ENCODE results near the gene KIDINS220. TPM values are rescaled to one million over a fixed set of nuclear protein-coding genes. Genes with fewer than 3 reads are reported as not detected.

KIDINS220 gene
- total RNA-seq, 1 donor from 2014 or later: 48.4 TPM

DNA sequence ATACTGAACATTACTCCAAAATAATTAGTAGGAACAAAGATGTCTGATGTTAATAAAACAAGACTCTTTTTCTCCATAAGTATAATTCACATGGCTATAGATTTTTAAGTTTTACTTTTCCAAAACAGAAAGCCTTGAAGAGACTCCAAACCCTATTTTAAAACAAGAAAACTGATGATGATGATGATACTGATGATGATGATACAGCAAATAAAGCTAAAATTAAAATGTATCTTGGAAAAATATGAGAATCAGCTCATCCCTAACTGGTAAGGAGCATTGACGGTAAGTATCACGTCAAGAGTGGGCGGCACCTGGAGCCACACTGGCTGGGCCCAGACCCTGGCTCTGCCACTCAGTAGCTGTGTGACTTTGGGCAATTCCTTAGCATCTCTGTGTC is 116.0 kb downstream of the KIDINS220 start:
- no peak for DNase-seq
- intact Hi-C loops (cut with DNase I): no loop called here
- ATAC-seq (ENCODE audit: poor library complexity): no peak

- DNase-seq (no peak), ATAC-seq (ENCODE audit: poor library complexity) (peak; percentile 75)
- intact Hi-C loops (cut with DNase I): no loop called here
Observed at GRCh38 chr2:8720741-8721140, 116.7 kb downstream of the KIDINS220 start.

GRCh38 chr2:8719528-8719927 is 117.9 kb downstream of the KIDINS220 start:
- DNase-seq (no peak), ATAC-seq (ENCODE audit: poor library complexity) (no peak)
- intact Hi-C loops (cut with DNase I): no loop called here

GRCh38 chr2:8714971-8715370 is 122.4 kb downstream of the KIDINS220 start:
- intact Hi-C loops (cut with DNase I): no loop called here
- DNase-seq: no peak
- ATAC-seq (ENCODE audit: poor library complexity): no peak

- DNase-seq: peak; percentile 67
- intact Hi-C loops (cut with DNase I): no loop called here
- ATAC-seq (ENCODE audit: poor library complexity): peak; percentile 57
Observed at GRCh38 chr2:8714283-8714682, 123.1 kb downstream of the KIDINS220 start.

GRCh38 chr2:8710951-8711350 is 126.5 kb downstream of the KIDINS220 start:
- ATAC-seq (ENCODE audit: poor library complexity) (no peak), DNase-seq (no peak)
- intact Hi-C loops (cut with DNase I): no loop called here

GRCh38 chr2:8709611-8710010 is 127.8 kb downstream of the KIDINS220 start:
- no peak for DNase-seq
- ATAC-seq (ENCODE audit: poor library complexity): no peak
- intact Hi-C loops (cut with DNase I): no loop called here

DNA sequence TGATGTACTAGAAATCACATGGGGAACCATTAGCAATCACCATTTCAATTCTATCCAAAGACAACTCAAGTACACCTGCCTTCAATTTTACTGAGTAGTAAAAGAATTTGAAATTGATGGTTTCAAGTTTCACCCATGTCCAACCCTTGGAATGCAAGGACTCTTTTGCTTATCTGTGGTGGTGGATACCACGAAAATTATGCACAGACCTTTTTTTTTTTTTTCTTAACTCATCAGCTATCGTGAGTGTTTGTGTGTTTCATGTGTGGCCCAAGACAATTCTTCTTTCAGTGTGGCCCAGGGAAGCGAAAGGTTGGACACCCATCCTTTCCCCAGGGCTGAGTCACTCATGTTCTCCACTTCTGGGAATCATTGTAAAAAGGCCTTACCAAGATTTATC is 132.5 kb downstream of the KIDINS220 start:
- DNase-seq: no peak
- ATAC-seq (ENCODE audit: poor library complexity): no peak
- intact Hi-C loops (cut with DNase I): no loop called here

DNA sequence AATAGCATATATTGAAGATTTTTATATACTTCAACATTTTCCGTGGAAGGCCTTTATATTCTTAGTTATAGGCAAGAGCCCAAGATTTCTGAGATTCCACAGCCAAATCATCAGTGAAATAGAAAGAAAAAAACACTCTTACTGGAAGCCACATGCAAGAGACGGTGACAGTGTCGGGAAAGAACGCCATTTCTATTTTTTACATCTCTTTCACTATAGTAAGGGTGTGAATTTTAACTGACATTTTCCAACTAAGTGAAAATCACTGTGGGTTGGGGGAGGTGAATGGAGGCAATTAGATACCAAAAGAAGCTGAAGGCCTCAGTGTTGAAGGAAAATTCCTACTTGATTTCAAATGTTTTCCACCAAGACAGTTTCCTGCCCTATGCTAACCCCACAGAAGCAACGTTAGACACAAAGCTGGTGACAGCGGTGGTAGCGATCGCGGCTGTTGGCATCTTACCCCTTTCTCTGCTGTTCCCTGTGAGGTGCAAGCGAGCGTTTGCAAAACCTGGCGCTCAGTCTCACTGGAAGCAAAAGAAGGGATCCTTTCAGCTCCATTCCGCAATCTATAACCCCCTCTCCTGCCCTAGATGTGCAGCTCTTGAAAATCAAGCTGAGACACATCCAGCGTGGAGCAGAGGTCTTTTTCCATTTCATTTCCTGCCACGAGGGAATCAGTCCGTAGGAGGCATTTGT is 135.6 kb downstream of the KIDINS220 start:
- ATAC-seq (ENCODE audit: poor library complexity): no peak
- DNase-seq: no peak
- intact Hi-C loops (cut with DNase I): no loop called here

DNA sequence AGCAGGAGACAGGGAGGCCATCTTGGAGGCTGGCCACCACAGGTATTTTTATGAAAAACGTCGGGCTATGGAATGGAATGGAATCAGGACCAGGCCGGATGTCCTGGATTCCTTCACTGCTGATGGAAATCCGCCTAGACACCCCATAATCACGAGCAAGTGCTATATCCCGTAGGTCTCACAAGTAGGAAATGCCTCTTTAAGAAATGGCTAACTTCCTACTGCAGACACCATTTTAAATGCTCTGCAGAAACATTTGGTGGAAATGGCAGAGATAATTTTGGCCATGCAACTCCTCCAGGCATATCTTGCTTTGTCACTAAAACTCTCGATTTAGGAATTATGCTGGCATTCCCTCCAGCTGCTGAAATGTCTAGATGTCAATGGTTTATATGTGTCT is 137.6 kb downstream of the KIDINS220 start:
- ATAC-seq (ENCODE audit: poor library complexity) (no peak), DNase-seq (no peak)
- intact Hi-C loops (cut with DNase I): no loop called here

DNA sequence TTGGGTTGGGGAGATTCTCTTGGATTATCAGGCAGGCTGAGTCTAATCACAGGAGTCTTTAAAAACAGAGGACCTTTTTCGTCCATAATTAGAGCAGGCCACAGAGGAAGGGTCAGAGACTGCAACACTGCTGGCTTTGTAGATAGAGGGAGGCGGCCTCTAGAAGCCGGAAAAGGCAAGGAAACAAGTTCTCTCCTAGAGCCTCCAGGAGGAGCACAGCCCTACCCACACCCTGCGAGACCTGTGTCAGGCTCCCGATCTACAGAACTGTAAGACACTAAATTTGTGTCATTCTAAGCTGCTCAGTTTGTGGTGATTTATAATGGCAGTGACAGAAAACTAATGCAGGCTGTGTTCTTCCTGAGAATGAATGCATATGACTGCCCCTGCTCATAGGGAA is 140.2 kb downstream of the KIDINS220 start:
- intact Hi-C loops (cut with DNase I): no loop called here
- ATAC-seq (ENCODE audit: poor library complexity) (no peak), DNase-seq (no peak)

DNA sequence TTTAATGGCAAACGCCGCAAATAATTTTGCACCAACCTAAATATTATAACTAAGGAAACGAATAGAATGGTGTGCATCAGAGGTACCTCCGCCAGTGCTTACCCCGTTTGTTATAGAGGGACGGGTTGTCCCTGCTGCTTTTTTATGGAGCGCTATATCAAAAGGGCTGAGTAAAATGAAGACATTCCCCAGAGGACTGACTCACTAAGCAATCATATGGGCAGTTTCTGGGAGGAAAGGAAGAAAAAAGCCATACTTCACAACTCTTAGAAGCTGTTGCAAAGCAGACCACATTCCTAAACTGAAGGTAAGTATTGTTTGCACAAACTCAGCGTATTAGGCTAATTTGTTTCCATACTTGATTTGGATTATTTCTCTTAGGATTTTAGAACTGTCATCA is 142.7 kb downstream of the KIDINS220 start:
- DNase-seq: no peak
- no peak for ATAC-seq (ENCODE audit: poor library complexity)
- intact Hi-C loops (cut with DNase I): no loop called here

GRCh38 chr2:8693157-8693821 is 144.1 kb downstream of the KIDINS220 start:
- DNase-seq (no peak), ATAC-seq (ENCODE audit: poor library complexity) (peak; percentile 86)
- intact Hi-C loops (cut with DNase I): no loop called here

- DNase-seq (no peak), ATAC-seq (ENCODE audit: poor library complexity) (no peak)
- intact Hi-C loops (cut with DNase I): no loop called here
Observed at GRCh38 chr2:8692783-8693156, 144.6 kb downstream of the KIDINS220 start.

- intact Hi-C loops (cut with DNase I): no loop called here
- ATAC-seq (ENCODE audit: poor library complexity): no peak
- no peak for DNase-seq
Observed at GRCh38 chr2:8691859-8692437, 145.5 kb downstream of the KIDINS220 start.

GRCh38 chr2:8685697-8686358 is 151.6 kb downstream of the KIDINS220 start:
- intact Hi-C loops (cut with DNase I): loop anchor here (2.0 to 10.0 kb wide), 5 partner anchors 211 to 1481 kb away; no protein-coding TSS in a partner anchor
- ATAC-seq (ENCODE audit: poor library complexity) (peak; percentile 54), DNase-seq (peak; percentile 86)

DNA sequence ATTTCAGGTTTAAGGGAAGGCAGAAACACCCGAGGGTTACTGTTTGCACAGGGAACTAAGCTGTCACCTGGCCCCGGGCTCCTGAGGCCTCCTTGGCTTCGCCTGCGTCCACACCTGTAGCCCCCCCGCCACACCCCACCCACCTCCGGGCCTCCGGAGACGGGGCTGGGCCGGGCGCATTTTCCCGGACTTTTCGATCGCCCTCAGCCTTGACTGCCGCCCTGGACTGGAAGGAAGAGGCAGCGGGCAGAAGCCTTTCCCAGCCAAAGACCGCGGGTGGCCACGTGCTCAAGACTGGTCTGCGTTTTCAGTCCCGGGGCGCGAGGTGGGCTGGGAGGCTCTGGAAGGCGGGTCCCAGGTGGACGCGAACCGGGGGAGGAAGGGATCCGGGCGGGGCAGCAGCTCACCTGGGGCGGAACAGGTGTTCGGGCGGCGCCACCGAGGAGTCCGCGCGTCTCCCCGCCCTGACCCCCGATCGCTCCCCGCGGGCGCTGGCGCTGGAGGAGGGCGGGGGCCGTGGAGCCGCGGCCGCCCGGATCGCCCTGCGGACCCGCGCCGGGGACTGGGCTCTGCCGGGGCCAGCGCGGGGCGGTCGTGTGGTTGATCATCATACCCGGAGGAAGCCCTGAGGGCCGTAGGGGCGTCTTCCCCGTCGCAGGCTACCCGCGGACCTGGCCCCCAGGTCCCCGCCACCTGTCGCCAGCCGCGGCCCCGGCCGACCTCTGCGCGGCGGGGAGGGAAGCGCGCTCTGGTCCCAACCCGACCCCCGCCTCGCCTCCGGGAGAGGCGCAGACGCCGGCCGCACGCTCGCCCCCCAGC is 152.3 kb downstream of the KIDINS220 start:
- ATAC-seq (ENCODE audit: poor library complexity): peak; percentile 0
- intact Hi-C loops (cut with DNase I): loop anchor here (2.0 to 10.0 kb wide), 5 partner anchors 210 to 1480 kb away; no protein-coding TSS in a partner anchor

GRCh38 chr2:8684540-8684877 is 152.9 kb downstream of the KIDINS220 start:
- DNase-seq (no peak), ATAC-seq (ENCODE audit: poor library complexity) (no peak)
- intact Hi-C loops (cut with DNase I): loop anchor here (2.0 to 10.0 kb wide), 5 partner anchors 210 to 1480 kb away; no protein-coding TSS in a partner anchor

More for the DNA sequence above, 152.3 kb downstream of the KIDINS220 start:
- peak; percentile 71 for DNase-seq
